ENCODE data around the gene SLC6A12.

The SLC6A12 gene

GRCh38 chr12:145369-145960, 68.5 kb downstream of the SLC6A12 start:
- no peak overlapping the region for H3K4me3 ChIP-seq (ENCODE audit: low read length)
- H3K27me3 ChIP-seq (ENCODE audit: control insufficient read depth, insufficient read depth, low read length): peaks cover 9% of the 10 kb centered on the region
- H3K9ac ChIP-seq (ENCODE audit: low read length): no peak overlapping the region
- H3K36me3 ChIP-seq (ENCODE audit: control insufficient read depth, insufficient read depth, low read length): no peaks in the 10 kb centered on the region
- no peaks in the 10 kb centered on the region for H3K9me3 ChIP-seq (ENCODE audit: control insufficient read depth, low read length)
- peaks cover 38% of the 10 kb centered on the region for H3K4me1 ChIP-seq (ENCODE audit: control insufficient read depth, insufficient read depth, low read length)

DNA sequence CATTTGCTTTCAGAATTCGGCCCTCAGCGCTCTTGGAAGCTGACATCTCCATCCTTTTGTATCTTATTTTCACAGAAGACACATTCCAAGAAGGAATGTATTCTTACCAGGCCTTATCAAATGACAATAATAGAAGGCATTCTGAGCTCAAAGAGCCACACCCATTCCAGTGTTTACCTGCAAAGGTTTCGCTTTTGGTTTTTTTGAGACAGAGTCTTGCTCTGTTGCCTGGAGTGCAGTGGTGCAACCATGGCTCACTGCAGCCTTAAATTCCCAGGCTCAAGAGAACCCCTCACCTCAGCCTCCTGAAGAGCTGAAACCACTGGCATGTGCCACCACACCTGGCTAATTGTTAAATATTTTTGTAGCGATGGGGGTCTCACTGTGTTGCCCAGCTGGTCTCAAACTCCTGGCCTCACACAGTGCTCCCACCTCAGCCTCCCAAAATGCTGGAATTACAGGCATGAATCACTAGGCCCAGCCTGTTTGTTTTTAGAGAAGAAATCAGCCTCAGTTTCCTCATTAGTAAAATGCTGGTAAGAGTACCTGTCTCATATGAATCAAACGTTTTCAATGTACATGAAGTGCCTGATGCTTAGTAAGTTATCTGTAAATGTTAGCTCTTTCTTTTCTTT, 69.2 kb downstream of the SLC6A12 start:
- Histone ChIP-seq H3K4me3 (ENCODE audit: low read length) (no peak overlapping the region), H3K9me3 (ENCODE audit: control insufficient read depth, low read length) (no peaks in the 10 kb centered on the region), H3K27me3 (ENCODE audit: control insufficient read depth, insufficient read depth, low read length) (peaks cover 14% of the 10 kb centered on the region), H3K4me1 (ENCODE audit: control insufficient read depth, insufficient read depth, low read length) (peaks cover 41% of the 10 kb centered on the region), H3K9ac (ENCODE audit: low read length) (no peak overlapping the region), H3K36me3 (ENCODE audit: control insufficient read depth, insufficient read depth, low read length) (no peaks in the 10 kb centered on the region)

DNA sequence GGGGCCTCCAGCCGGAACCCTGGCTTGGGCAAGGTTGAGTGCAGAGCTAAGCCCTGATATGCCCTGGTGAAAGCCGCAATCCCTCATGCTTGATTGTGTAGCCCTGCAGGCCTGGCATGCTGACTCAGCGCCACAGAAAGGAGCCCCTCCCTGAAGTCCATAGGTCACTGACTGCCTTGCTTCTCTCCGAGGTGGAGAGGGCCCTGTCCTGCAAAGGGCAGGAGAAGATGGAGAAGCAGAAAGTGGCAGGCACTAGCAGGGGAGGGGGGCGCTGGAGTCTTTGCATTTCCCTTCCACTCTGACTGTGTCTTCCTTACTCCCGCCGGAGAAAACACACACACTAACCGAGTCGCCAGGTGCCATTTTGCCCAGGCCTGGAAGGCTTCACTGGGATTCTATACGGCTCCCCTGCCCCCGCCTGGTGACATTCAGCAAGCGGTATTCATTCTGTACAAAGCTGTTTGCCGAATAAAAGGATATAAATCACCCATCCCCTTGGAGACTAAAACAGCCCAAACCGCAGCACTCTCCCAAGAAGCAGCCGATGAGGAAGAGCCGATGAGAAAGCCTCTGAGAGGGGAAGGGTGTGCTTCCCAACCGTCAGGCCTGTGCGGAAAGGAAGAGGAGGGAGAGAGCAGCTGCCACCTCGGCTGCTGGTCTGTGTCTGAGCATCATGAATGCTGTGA, 69.8 kb downstream of the SLC6A12 start:
- no peak overlapping the region for H3K9ac ChIP-seq (ENCODE audit: low read length)
- peaks cover 48% of the 10 kb centered on the region for H3K4me1 ChIP-seq (ENCODE audit: control insufficient read depth, insufficient read depth, low read length)
- no peaks in the 10 kb centered on the region for H3K36me3 ChIP-seq (ENCODE audit: control insufficient read depth, insufficient read depth, low read length)
- no peaks in the 10 kb centered on the region for H3K9me3 ChIP-seq (ENCODE audit: control insufficient read depth, low read length)
- H3K27me3 ChIP-seq (ENCODE audit: control insufficient read depth, insufficient read depth, low read length): peaks cover 17% of the 10 kb centered on the region
- no peak overlapping the region for H3K4me3 ChIP-seq (ENCODE audit: low read length)

DNA sequence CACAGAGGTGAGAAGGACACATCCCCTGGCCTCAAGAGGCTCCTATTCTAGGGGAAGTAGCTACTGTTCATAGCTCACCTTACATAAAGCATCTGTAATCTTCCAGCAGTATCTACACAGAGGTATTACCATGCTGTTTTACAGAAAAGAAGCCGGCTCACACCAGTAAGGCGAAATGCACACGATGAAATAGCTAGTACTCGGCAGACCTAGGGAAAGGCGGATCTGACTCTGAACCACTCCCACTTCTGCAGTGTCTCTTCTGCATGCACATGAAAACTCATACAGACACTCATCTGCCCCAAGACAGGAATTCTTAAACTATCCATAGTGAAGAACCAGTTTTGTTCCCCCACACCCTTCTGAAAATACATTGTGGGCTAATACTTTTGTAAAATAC, 73.8 kb downstream of the SLC6A12 start:
- no peaks in the 10 kb centered on the region for H3K9me3 ChIP-seq (ENCODE audit: control insufficient read depth, low read length)
- peaks cover 30% of the 10 kb centered on the region for H3K27me3 ChIP-seq (ENCODE audit: control insufficient read depth, insufficient read depth, low read length)
- peaks cover 38% of the 10 kb centered on the region for H3K4me1 ChIP-seq (ENCODE audit: control insufficient read depth, insufficient read depth, low read length)
- H3K9ac ChIP-seq (ENCODE audit: low read length): no peak overlapping the region
- no peak overlapping the region for H3K4me3 ChIP-seq (ENCODE audit: low read length)
- H3K36me3 ChIP-seq (ENCODE audit: control insufficient read depth, insufficient read depth, low read length): no peaks in the 10 kb centered on the region
